ENCODE measurements around the gene DNAH8.
A peak's percentile ranks its signal among the peaks of the same experiment; 100 is the strongest.

DNAH8 gene

DNA sequence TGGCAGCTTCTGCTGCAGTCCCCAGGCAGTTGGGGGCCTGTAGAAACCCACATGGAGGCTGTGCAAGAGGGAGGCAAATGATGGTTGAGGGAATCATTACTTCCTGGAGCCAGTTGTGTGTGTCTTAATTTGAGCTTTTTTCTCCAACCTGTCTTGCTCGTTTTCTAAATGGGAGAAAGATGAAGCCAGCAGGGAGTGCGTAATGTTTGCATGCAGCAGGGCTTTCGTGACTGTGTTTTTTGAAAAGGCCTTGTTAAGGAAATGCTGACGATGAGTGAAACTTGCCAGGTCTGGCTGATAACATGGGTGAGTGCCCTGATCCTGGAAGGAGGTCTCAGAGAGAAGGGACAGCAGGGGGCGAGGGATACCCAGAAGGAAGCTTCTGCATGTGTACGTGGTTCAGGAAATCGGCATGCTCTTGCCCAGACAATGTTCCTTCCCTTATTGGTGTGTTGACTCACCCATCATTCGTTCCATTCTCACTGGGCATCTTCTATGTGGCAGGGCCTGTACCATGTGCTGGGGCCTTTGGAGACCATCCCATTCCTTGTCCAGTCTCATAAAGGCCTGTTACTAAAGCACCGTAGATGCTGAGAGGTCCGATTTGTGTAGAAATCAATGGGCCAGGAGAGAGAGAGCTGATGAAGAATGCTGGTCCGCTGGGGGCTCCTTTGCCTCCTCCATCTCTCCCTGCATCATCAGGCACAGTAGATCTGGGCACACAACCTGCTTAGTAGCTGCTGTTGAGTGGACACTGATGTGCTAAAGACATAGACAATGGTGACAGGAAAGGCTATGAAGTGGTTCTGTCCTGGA lies 360.9 kb downstream of the DNAH8 start:
- FAIRE-seq (no peak), DNase-seq (ENCODE audit: insufficient read length) (peak; percentile 2)
- TF ChIP-seq POLR2A (IDR thresholded peaks at IDR 0.05; ENCODE audit: low read depth, low read length) (no peak), POLR2AphosphoS5 (IDR thresholded peaks at IDR 0.05; ENCODE audit: low read depth, low read length) (no peak), TAF1 (IDR thresholded peaks at IDR 0.05; ENCODE audit: borderline replicate concordance, low read depth, low read length) (no peak)

DNA sequence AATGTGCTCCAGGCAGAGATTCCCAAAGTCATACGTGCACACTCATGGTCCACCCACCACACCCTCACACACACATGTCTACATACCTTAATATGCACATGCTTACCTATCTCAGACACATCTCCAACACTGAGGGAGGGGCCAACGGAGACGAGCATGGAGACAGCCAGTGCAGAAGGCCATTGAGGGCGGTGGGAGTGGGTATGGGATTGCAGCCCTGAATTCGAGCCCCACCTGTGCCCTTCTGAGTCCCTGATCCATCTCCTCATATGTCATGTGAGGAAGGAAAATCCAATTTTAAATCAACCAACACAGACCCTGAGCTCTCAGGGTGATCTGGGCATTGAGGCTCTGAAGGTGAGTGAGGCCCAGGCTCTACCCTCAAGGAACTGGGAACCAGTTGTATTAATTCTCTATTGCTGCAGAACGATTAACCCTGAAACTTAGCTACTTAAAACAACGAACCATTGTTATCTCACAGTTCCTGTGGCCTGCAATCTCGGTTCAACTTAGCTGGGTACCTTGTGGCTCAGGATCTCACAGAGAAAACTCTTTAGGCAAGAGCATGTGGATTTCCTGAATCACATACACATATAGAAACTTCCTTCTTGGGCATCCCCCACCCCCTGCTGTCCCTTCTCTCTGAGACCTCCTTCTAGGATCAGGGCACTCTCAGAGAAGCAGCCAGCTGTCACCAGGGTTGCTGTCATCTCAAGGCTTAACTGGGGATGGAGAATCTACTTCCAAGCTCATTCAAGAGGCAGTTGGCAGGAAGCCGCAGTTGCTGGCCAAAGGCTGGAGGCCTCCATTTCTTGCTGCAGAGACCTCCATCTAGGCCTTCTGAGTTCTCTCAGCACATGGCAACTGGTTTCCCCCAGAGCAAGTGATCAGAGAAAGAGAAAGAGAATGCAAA lies 361.8 kb downstream of the DNAH8 start:
- DNase-seq (ENCODE audit: insufficient read length) (no peak), FAIRE-seq (no peak)
- no peak for TF ChIP-seq POLR2A (IDR thresholded peaks at IDR 0.05; ENCODE audit: low read depth, low read length)
- TF ChIP-seq TAF1 (IDR thresholded peaks at IDR 0.05; ENCODE audit: borderline replicate concordance, low read depth, low read length), result no peak
- TF ChIP-seq POLR2AphosphoS5 (IDR thresholded peaks at IDR 0.05; ENCODE audit: low read depth, low read length), result no peak

DNA sequence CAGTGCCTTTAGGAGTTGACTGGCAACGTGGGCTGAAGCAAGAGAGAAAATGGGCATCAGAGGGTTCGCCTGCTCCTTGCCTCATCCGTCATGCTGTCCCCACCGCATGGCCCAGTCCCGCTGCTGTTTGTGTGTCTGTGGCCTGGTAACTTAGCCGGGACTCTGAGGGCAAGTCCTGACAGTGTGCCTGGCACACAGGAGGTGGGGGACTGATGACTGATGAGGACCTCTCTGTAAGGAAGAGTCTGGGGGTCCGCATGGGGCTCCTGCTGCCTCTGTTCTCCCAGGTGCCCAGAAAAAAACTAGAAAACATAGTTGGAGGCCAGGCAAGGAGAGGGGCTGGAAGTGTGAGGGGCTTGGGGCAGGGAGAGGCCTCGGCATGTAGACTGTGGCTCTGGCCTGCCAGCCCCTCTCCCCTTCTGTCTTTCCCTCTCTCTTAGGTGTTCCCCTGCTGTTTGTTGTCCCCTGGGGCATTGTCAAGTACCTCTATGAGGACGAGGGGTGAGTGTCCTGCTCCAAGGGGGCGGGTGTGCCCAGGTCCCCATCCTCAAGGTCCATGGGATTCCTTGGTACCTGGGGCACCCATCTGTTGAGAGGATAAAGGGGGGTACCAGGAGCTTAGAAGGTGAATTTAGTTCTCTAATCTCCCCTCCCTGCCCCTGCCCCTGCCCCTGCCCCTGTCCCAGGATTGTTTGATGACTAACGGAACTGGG lies 362.9 kb downstream of the DNAH8 start:
- TF ChIP-seq TAF1 (IDR thresholded peaks at IDR 0.05; ENCODE audit: borderline replicate concordance, low read depth, low read length) (no peak), POLR2AphosphoS5 (IDR thresholded peaks at IDR 0.05; ENCODE audit: low read depth, low read length) (no peak), POLR2A (IDR thresholded peaks at IDR 0.05; ENCODE audit: low read depth, low read length) (no peak)
- DNase-seq (ENCODE audit: insufficient read length) (no peak), FAIRE-seq (no peak)

DNA sequence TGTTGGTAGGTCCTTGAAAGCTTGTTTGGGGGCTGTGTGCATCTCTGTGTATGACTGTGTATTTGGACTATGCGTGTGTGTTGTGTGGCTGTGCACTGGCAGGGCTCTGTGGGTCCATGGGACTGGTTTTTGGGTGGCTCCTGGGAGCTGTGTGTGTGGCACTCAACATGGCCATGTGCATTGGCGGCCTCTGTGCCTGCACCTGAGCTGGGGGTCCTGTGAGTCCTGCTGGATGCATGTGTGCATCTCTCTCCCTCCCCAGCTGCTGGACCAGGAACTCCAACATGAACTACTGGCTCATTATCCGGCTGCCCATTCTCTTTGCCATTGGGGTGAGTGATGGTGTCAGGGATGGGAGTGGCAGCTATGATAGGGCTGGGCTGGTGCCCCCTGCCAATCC lies 363.6 kb downstream of the DNAH8 start:
- DNase-seq (ENCODE audit: insufficient read length) (no peak), FAIRE-seq (no peak)

DNA sequence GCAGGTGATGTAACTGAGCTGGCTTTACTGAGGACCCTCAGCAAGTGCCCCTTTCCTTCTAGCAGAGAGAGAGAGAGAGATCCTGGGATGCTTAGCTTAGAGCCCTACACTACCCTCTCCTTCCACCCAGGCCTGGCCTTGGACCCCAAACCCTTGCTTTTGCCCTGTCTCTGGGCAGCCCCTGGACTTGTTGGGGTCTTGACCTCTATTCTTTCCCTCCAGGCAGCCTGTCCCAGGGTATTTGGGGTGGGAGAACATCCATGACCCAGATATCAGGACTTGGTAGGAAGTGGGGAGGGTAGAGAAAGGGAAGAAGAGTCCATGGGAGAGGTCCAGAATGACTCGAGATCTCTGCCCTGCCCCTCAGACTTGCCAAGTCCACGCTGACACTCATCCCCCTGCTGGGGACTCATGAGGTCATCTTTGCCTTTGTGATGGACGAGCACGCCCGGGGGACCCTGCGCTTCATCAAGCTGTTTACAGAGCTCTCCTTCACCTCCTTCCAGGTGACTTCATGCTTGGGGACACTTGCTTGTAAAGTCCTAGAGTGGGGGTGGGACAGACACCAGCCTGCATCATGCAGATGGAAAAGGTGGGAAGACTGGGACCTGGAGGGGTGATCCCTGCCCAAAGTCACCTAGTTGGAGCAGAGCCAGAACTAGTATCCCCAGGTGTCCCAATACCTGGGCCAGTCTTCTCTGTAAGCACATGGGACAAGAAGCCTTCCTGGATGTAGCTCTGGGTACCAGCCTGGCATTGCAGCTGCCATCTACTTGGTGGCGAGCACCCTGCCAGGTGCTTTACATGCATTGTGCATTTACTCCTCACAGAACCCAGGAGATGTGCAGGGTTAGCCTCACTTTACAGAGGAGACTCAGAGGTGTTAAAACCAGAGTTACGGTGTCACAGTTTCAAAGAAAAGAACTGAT lies 364.4 kb downstream of the DNAH8 start:
- FAIRE-seq, result no peak
- TF ChIP-seq TAF1 (IDR thresholded peaks at IDR 0.05; ENCODE audit: borderline replicate concordance, low read depth, low read length) (no peak), POLR2A (IDR thresholded peaks at IDR 0.05; ENCODE audit: low read depth, low read length) (no peak), POLR2AphosphoS5 (IDR thresholded peaks at IDR 0.05; ENCODE audit: low read depth, low read length) (no peak)
- no peak for DNase-seq (ENCODE audit: insufficient read length)

More for the DNA sequence above, 363.6 kb downstream of the DNAH8 start:
- TF ChIP-seq POLR2AphosphoS5 (IDR thresholded peaks at IDR 0.05; ENCODE audit: low read depth, low read length) (no peak), TAF1 (IDR thresholded peaks at IDR 0.05; ENCODE audit: borderline replicate concordance, low read depth, low read length) (no peak), POLR2A (IDR thresholded peaks at IDR 0.05; ENCODE audit: low read depth, low read length) (no peak)

Data from GM12892 (cell line).